Measurements from ENCODE around the gene SLC28A3. TPM values are rescaled to one million over a fixed set of nuclear protein-coding genes. Genes with fewer than 3 reads are reported as not detected.

Gene SLC28A3
- total and polyA plus RNA-seq, 7 donors = 0.23 to 2.4 TPM; not detected in 5

GRCh38 chr9:84239343-84239742, 101.2 kb downstream of the SLC28A3 start:
- H3K9me3 ChIP-seq = no peaks in the 10 kb centered on the region
- 73 to 77% methylated on average over 2 of the region's 2 CpGs for WGBS, 2 donors

GRCh38 chr9:84238652-84239051, 101.9 kb downstream of the SLC28A3 start:
- no peak for DNase-seq
- H3K36me3 ChIP-seq = no peaks in the 10 kb centered on the region
- H3K4me1 ChIP-seq = no peaks in the 10 kb centered on the region
- TF ChIP-seq POLR2AphosphoS5 (IDR thresholded peaks at IDR 0.05) (no peak), EP300 (IDR thresholded peaks at IDR 0.05) (no peak), POLR2A (IDR thresholded peaks at IDR 0.05) (no peak), CTCF (IDR thresholded peaks at IDR 0.05) (no peak)
- no peaks in the 10 kb centered on the region for H3K27me3 ChIP-seq
- whole genome bisulfite sequencing, 2 donors = 92 to 93% methylated on average over 4 of the region's 4 CpGs
- no peak overlapping the region for H3K4me3 ChIP-seq
- no peaks in the 10 kb centered on the region for H3K9me3 ChIP-seq
- intact Hi-C loops (cut with DNase I) = no loop called here
- no peak overlapping the region for H3K27ac ChIP-seq

More at GRCh38 chr9:84239343-84239742, 101.2 kb downstream of the SLC28A3 start:
- intact Hi-C loops (cut with DNase I) = no loop called here
- H3K4me3 ChIP-seq = no peak overlapping the region
- no peaks in the 10 kb centered on the region for H3K36me3 ChIP-seq
- no peaks in the 10 kb centered on the region for H3K4me1 ChIP-seq
- TF ChIP-seq EP300 (IDR thresholded peaks at IDR 0.05) (no peak), CTCF (IDR thresholded peaks at IDR 0.05) (no peak), POLR2AphosphoS5 (IDR thresholded peaks at IDR 0.05) (no peak), POLR2A (IDR thresholded peaks at IDR 0.05) (no peak)
- H3K27ac ChIP-seq = no peak overlapping the region
- no peak for DNase-seq
- H3K27me3 ChIP-seq = no peaks in the 10 kb centered on the region

GRCh38 chr9:84235511-84235910, 105.0 kb downstream of the SLC28A3 start:
- no peaks in the 10 kb centered on the region for H3K27me3 ChIP-seq
- intact Hi-C loops (cut with DNase I) = no loop called here
- H3K27ac ChIP-seq = no peak overlapping the region
- H3K4me1 ChIP-seq = no peaks in the 10 kb centered on the region
- no peaks in the 10 kb centered on the region for H3K36me3 ChIP-seq
- TF ChIP-seq POLR2AphosphoS5 (IDR thresholded peaks at IDR 0.05) = no peak
- TF ChIP-seq POLR2A (IDR thresholded peaks at IDR 0.05) = no peak
- no peak for TF ChIP-seq EP300 (IDR thresholded peaks at IDR 0.05)
- TF ChIP-seq CTCF (IDR thresholded peaks at IDR 0.05) = no peak
- WGBS, 2 donors = 91 to 95% methylated on average over 4 of the region's 4 CpGs
- H3K4me3 ChIP-seq = no peak overlapping the region
- no peak for DNase-seq
- no peaks in the 10 kb centered on the region for H3K9me3 ChIP-seq

- Histone ChIP-seq H3K36me3 (no peaks in the 10 kb centered on the region), H3K9me3 (no peaks in the 10 kb centered on the region), H3K27me3 (no peaks in the 10 kb centered on the region), H3K4me3 (no peak overlapping the region), H3K4me1 (peaks cover 0 to 17% (median 8%) of the 10 kb centered on the region in 4 donors), H3K27ac (no peak overlapping the region)
- intact Hi-C loops (cut with DNase I) = no loop called here
- 76 to 77% methylated on average over 6 of the region's 6 CpGs for WGBS, 2 donors
- TF ChIP-seq CTCF (IDR thresholded peaks at IDR 0.05) (no peak), POLR2AphosphoS5 (IDR thresholded peaks at IDR 0.05) (no peak), EP300 (IDR thresholded peaks at IDR 0.05) (no peak), POLR2A (IDR thresholded peaks at IDR 0.05) (no peak)
- DNase-seq = no peak
Measured at GRCh38 chr9:84230355-84231145, 110.0 kb downstream of the SLC28A3 start.
